SU-DHL-6 (cell line): ENCODE measurements around the gene ORAI2.

Source experiments
- H2AFZ ChIP-seq: fragments of 200-600 bp; sonication (generic); 2 replicates; pipeline ENCODE4 v1.6.1; 2014; ENCODE audit warnings: low read depth, mild to moderate bottlenecking, moderate library complexity, mixed read lengths, antibody characterized with exemption, low read length; ENCODE audit not compliant: severe bottlenecking
- H3F3A ChIP-seq: fragments of 200-600 bp; shearing (Covaris generic); 2 replicates; pipeline ENCODE4 v1.6.0; 2016; ENCODE audit warnings: antibody characterized with exemption, mild to moderate bottlenecking; ENCODE audit not compliant: insufficient read depth
- H3K27ac ChIP-seq: fragments of 200-600 bp; sonication (generic); 2 replicates; pipeline ENCODE4 v1.5.1; 2016; ENCODE audit warnings: low read depth, mild to moderate bottlenecking, low read length, moderate library complexity, mixed read lengths
- H3K27me3 ChIP-seq: fragments of 200-600 bp; sonication (generic), shearing (Covaris generic); 2 replicates; pipeline ENCODE4 v1.6.0; 2014; ENCODE audit warnings: mild to moderate bottlenecking, low read length
- H3K36me3 ChIP-seq: fragments of 200-600 bp; sonication (generic); 2 replicates; pipeline ENCODE4 v1.6.1; 2014; ENCODE audit warnings: mild to moderate bottlenecking, low read length, mixed read lengths
- H3K4me2 ChIP-seq: fragments of 300-600, 200-600 bp; shearing (Covaris generic), sonication (generic); 2 replicates; pipeline ENCODE4 v1.6.0; 2014; ENCODE audit warnings: low read length, low read depth, mild to moderate bottlenecking; ENCODE audit not compliant: poor library complexity, severe bottlenecking
- H3K4me3 ChIP-seq: fragments of 200-600 bp; sonication (generic); 2 replicates; pipeline ENCODE4 v1.5.1; 2014; ENCODE audit warnings: antibody characterized with exemption, low read length, mild to moderate bottlenecking, mixed read lengths; ENCODE audit not compliant: insufficient read depth, poor library complexity, severe bottlenecking
- H3K79me2 ChIP-seq: fragments of 200-600 bp; sonication (generic); 2 replicates; pipeline ENCODE4 v1.6.1; 2014; ENCODE audit warnings: mild to moderate bottlenecking, low read length, moderate library complexity; ENCODE audit not compliant: insufficient read depth
- H3K9ac ChIP-seq: fragments of 200-600 bp; sonication (generic); 2 replicates; pipeline ENCODE4 v1.7.0; 2014; ENCODE audit warnings: mild to moderate bottlenecking, low read length
- H3K9me2 ChIP-seq: fragments of 200-600 bp; sonication (generic); replicated peaks from 2 replicates; pipeline ENCODE4 v1.6.1; 2014; ENCODE audit warnings: low read length; ENCODE audit not compliant: insufficient read depth
- H3K9me3 ChIP-seq: fragments of 200-600 bp; sonication (generic); 2 replicates; pipeline ENCODE4 v1.6.1; 2014; ENCODE audit warnings: low read length, mixed read lengths; ENCODE audit not compliant: insufficient read depth
- H4K20me1 ChIP-seq: fragments of 200-600 bp; sonication (generic); 2 replicates; pipeline ENCODE4 v1.6.1; 2014; ENCODE audit warnings: low read depth, mild to moderate bottlenecking, antibody characterized with exemption, low read length, moderate library complexity, mixed read lengths
- CTCF ChIP-seq: fragments of 200-600 bp; sonication (generic); IDR thresholded peaks from one replicate; pipeline ENCODE4 v1.5.1; 2017; ENCODE audit warnings: antibody characterized with exemption, mild to moderate bottlenecking, low read length, moderate library complexity; ENCODE audit not compliant: insufficient read depth, poor library complexity, severe bottlenecking
- EZH2phosphoT487 ChIP-seq: fragments of 200-600 bp; sonication (generic), shearing (Covaris generic); conservative IDR thresholded peaks from 2 replicates; pipeline ENCODE4 v1.6.1; 2018; ENCODE audit warnings: mild to moderate bottlenecking, antibody characterized with exemption, low read length, moderate library complexity, mixed read lengths

ORAI2 gene

GRCh38 chr7:102444961-102445673 lies 11.7 kb downstream of the ORAI2 start:
- Histone ChIP-seq H3K36me3 (peaks cover 15% of the 10 kb centered on the region; the same call in 1 of the 2 replicates), H3K9me3 (no peaks in the 10 kb centered on the region), H4K20me1 (no peaks in the 10 kb centered on the region), H3F3A (peaks cover 60% of the 10 kb centered on the region), H3K4me2 (peak overlapping the region; percentile 54), H3K79me2 (no peaks in the 10 kb centered on the region; the same call in 1 of the 2 replicates), H3K27me3 (no peaks in the 10 kb centered on the region), H3K4me3 (peak overlapping the region; percentile 23), H3K9me2 (no peaks in the 10 kb centered on the region), H2AFZ (no peak overlapping the region), H3K27ac (peak overlapping the region; percentile 97), H3K9ac (peak overlapping the region; percentile 44)
- TF ChIP-seq EZH2phosphoT487 (no peak), CTCF (no peak)

- no peaks in the 10 kb centered on the region for H3K9me2 ChIP-seq
- peak overlapping the region; percentile 6 for H3K4me3 ChIP-seq
- H4K20me1 ChIP-seq = no peaks in the 10 kb centered on the region
- no peak overlapping the region for H2AFZ ChIP-seq
- H3K27me3 ChIP-seq = no peaks in the 10 kb centered on the region
- H3K9ac ChIP-seq = peak overlapping the region; percentile 44
- H3K27ac ChIP-seq = peak overlapping the region; percentile 97
- no peaks in the 10 kb centered on the region for H3K9me3 ChIP-seq
- TF ChIP-seq CTCF = no peak
- TF ChIP-seq EZH2phosphoT487 = no peak
- H3K36me3 ChIP-seq = peaks cover 15% of the 10 kb centered on the region; the same call in 1 of the 2 replicates
- H3K79me2 ChIP-seq = no peaks in the 10 kb centered on the region; the same call in 1 of the 2 replicates
- peaks cover 54% of the 10 kb centered on the region for H3F3A ChIP-seq
- H3K4me2 ChIP-seq = peak overlapping the region; percentile 54
Measured at GRCh38 chr7:102445674-102446071, 12.3 kb downstream of the ORAI2 start.

GRCh38 chr7:102446387-102447156 lies 13.2 kb downstream of the ORAI2 start:
- no peak for TF ChIP-seq CTCF
- no peak for TF ChIP-seq EZH2phosphoT487
- Histone ChIP-seq H3K27me3 (no peaks in the 10 kb centered on the region), H4K20me1 (no peaks in the 10 kb centered on the region), H3K79me2 (no peaks in the 10 kb centered on the region; the same call in 1 of the 2 replicates), H2AFZ (no peak overlapping the region), H3K4me3 (no peak overlapping the region), H3K27ac (peak overlapping the region; percentile 97), H3K9ac (peak overlapping the region; percentile 44), H3K36me3 (peaks cover 15% of the 10 kb centered on the region; the same call in 1 of the 2 replicates), H3K9me3 (no peaks in the 10 kb centered on the region), H3F3A (peaks cover 46% of the 10 kb centered on the region), H3K4me2 (peak overlapping the region; percentile 54), H3K9me2 (no peaks in the 10 kb centered on the region)
